IMR-90 (cell line): ENCODE data around the gene ARHGEF40. TPM values are rescaled to one million over a fixed set of nuclear protein-coding genes. Genes with fewer than 3 reads are reported as not detected.

Source experiments
- ATAC-seq: fragments of 200-7000 bp; cut with Tn5 transposase; 2 replicates; pipeline ENCODE4 v1.9.1; 2020; ENCODE audit warnings: low read depth, mild to moderate bottlenecking, moderate library complexity
- BruUV-seq: library from RNA; stranded (reverse); fragments of 400-500 nt; replicated peaks from 2 replicates; lab custom pipeline; 2021; lab: Mats Ljungman, UMichigan
- CTCF ChIA-PET: fragments of 300-600 bp; formaldehyde crosslinking; extraction: SDS; loops from one replicate; lab custom pipeline; 2021; ENCODE audit warnings: antibody characterized with exemption; lab: Yijun Ruan, JAX
- POLR2A ChIA-PET: fragments of 300-600 bp; sonication (Branson Sonifier 250); formaldehyde crosslinking; loops from one replicate; lab custom pipeline; 2022; ENCODE audit warnings: antibody characterized with exemption; ENCODE audit not compliant: unreplicated experiment; lab: Charles Lee
- DNase-seq: peaks from one replicate; pipeline ENCODE4 v3.0.0; 2013
- H2AFZ ChIP-seq: replicated peaks from 2 replicates; pipeline ENCODE3; 2013; ENCODE audit warnings: low read length, mild to moderate bottlenecking; ENCODE audit not compliant: poor library complexity
- H2AK5ac ChIP-seq: 2 replicates; pipeline ENCODE4 v1.6.1; 2013; ENCODE audit warnings: low read depth, low read length, inconsistent platforms
- H2AK9ac ChIP-seq: replicated peaks from 2 replicates; pipeline ENCODE3; 2013; ENCODE audit warnings: mild to moderate bottlenecking, low read depth, low read length, moderate library complexity; ENCODE audit not compliant: poor library complexity
- H2BK120ac ChIP-seq: 2 replicates; pipeline ENCODE4 v1.6.1; 2013; ENCODE audit warnings: low read depth, low read length, inconsistent platforms
- H2BK15ac ChIP-seq: 3 replicates; pipeline ENCODE4 v1.6.1; 2013; ENCODE audit warnings: low read depth, low read length, inconsistent platforms
- H2BK20ac ChIP-seq: 2 replicates; pipeline ENCODE4 v1.6.1; 2013; ENCODE audit warnings: low read depth, mild to moderate bottlenecking, inconsistent platforms, low read length, moderate library complexity
- H2BK5ac ChIP-seq: 2 replicates; pipeline ENCODE4 v1.6.1; 2013; ENCODE audit warnings: mild to moderate bottlenecking, low read depth, low read length, inconsistent platforms; ENCODE audit not compliant: poor library complexity, severe bottlenecking
- H3K14ac ChIP-seq: replicated peaks from 2 replicates; pipeline ENCODE4 v1.6.1; 2013; ENCODE audit warnings: low read depth, low read length, inconsistent platforms
- H3K18ac ChIP-seq: 2 replicates; pipeline ENCODE4 v1.6.1; 2013; ENCODE audit warnings: low read depth, low read length, control low read depth
- H3K23ac ChIP-seq: 2 replicates; pipeline ENCODE4 v1.6.1; 2013; ENCODE audit warnings: low read depth, low read length, inconsistent platforms
- H3K27ac ChIP-seq: 2 replicates; pipeline ENCODE4 v1.5.1; 2013; ENCODE audit warnings: mild to moderate bottlenecking, control low read depth, low read length; ENCODE audit not compliant: insufficient read depth
- H3K27me3 ChIP-seq: 2 replicates; pipeline ENCODE4 v1.6.1; 2013; ENCODE audit warnings: low read length; ENCODE audit not compliant: control insufficient read depth, insufficient read depth
- H3K36me3 ChIP-seq: 2 replicates; pipeline ENCODE4 v1.6.1; 2013; ENCODE audit warnings: low read length, mixed read lengths; ENCODE audit not compliant: control insufficient read depth, insufficient read depth
- H3K4ac ChIP-seq: 2 replicates; pipeline ENCODE4 v1.6.1; 2013; ENCODE audit warnings: low read depth, low read length, inconsistent platforms
- H3K4me1 ChIP-seq: 2 replicates; pipeline ENCODE4 v1.6.1; 2013; ENCODE audit warnings: low read length, mixed read lengths; ENCODE audit not compliant: control insufficient read depth, insufficient read depth
- H3K4me2 ChIP-seq: 2 replicates; pipeline ENCODE4 v1.6.1; 2013; ENCODE audit warnings: low read depth, mild to moderate bottlenecking, control low read depth, low read length, moderate library complexity
- H3K4me3 ChIP-seq: 2 replicates; pipeline ENCODE4 v1.5.1; 2013; ENCODE audit warnings: low read depth, mild to moderate bottlenecking, control low read depth, low read length, moderate library complexity; ENCODE audit not compliant: insufficient read depth
- H3K56ac ChIP-seq: 2 replicates; pipeline ENCODE4 v1.6.1; 2013; ENCODE audit warnings: low read length, inconsistent platforms; ENCODE audit not compliant: insufficient read depth; ENCODE audit errors: extremely low read depth
- H3K79me1 ChIP-seq, 2 experiments: 2 replicates each; pipeline ENCODE4 v1.6.1; 2013; ENCODE audit warnings: low read length in 2 of 2, inconsistent platforms in 1 of 2, low read depth in 1 of 2
- H3K9ac ChIP-seq: 2 replicates; pipeline ENCODE4 v1.6.1; 2013; ENCODE audit warnings: low read depth, low read length, control low read depth
- H3K9me1 ChIP-seq: 2 replicates; pipeline ENCODE4 v1.6.1; 2013; ENCODE audit warnings: low read length, inconsistent platforms; ENCODE audit not compliant: insufficient read depth
- H3K9me3 ChIP-seq: 2 replicates; pipeline ENCODE4 v1.6.1; 2013; ENCODE audit warnings: low read length; ENCODE audit not compliant: control insufficient read depth, insufficient read depth
- H4K20me1 ChIP-seq: 2 replicates; pipeline ENCODE4 v1.6.1; 2013; ENCODE audit warnings: low read length, inconsistent platforms; ENCODE audit not compliant: insufficient read depth
- H4K5ac ChIP-seq: 2 replicates; pipeline ENCODE4 v1.6.1; 2013; ENCODE audit warnings: mild to moderate bottlenecking, low read depth, low read length, control low read depth
- H4K8ac ChIP-seq, 2 experiments: 2 replicates each; pipeline ENCODE4 v1.6.1; 2013; ENCODE audit warnings: low read depth in 2 of 2, low read length in 2 of 2, control low read depth in 1 of 2, inconsistent platforms in 1 of 2
- H4K91ac ChIP-seq: 2 replicates; pipeline ENCODE4 v1.6.1; 2013; ENCODE audit warnings: low read depth, low read length, inconsistent platforms; ENCODE audit not compliant: insufficient read depth
- BHLHE40 ChIP-seq: fragments of 150-350 bp; IDR thresholded peaks from 2 replicates; pipeline ENCODE4 v1.6.1; 2016; ENCODE audit warnings: mild to moderate bottlenecking, low read depth, low read length
- CEBPB ChIP-seq: IDR thresholded peaks from 2 replicates; pipeline ENCODE4 v1.6.1; 2012; ENCODE audit warnings: low read depth, low read length, improper control_type of control experiment
- CHD1 ChIP-seq: IDR thresholded peaks from 2 replicates; pipeline ENCODE4 v1.6.1; 2012; ENCODE audit warnings: low read depth, low read length, improper control_type of control experiment
- CTCF ChIP-seq: conservative IDR thresholded peaks from 2 replicates; pipeline ENCODE4 v1.5.1; 2012; ENCODE audit warnings: mild to moderate bottlenecking, low read depth, low read length, improper control_type of control experiment
- ELK1 ChIP-seq: fragments of 150-350 bp; IDR thresholded peaks from 2 replicates; pipeline ENCODE4 v1.6.1; 2016; ENCODE audit warnings: low read depth, mild to moderate bottlenecking, low read length, moderate library complexity, borderline replicate concordance
- FOS ChIP-seq: fragments of 150-350 bp; IDR thresholded peaks from 2 replicates; pipeline ENCODE4 v1.6.1; 2016; ENCODE audit warnings: low read depth, low read length
- MAFK ChIP-seq: IDR thresholded peaks from 2 replicates; pipeline ENCODE4 v1.6.1; 2012; ENCODE audit warnings: low read depth, low read length, improper control_type of control experiment
- MAZ ChIP-seq: IDR thresholded peaks from 2 replicates; pipeline ENCODE4 v1.6.1; 2012; ENCODE audit warnings: low read depth, mild to moderate bottlenecking, low read length, improper control_type of control experiment, moderate library complexity, borderline replicate concordance
- MXI1 ChIP-seq: IDR thresholded peaks from 2 replicates; pipeline ENCODE4 v1.6.1; 2012; ENCODE audit warnings: low read depth, mild to moderate bottlenecking, low read length, moderate library complexity, borderline replicate concordance
- NFE2L2 ChIP-seq: fragments of 150-350 bp; IDR thresholded peaks from 2 replicates; pipeline ENCODE4 v1.6.1; 2016; ENCODE audit warnings: low read depth, mild to moderate bottlenecking, low read length
- POLR2A ChIP-seq: IDR thresholded peaks from 2 replicates; pipeline ENCODE4 v1.6.1; 2012; ENCODE audit warnings: mild to moderate bottlenecking, low read depth, low read length
- RAD21 ChIP-seq: IDR thresholded peaks from 2 replicates; pipeline ENCODE4 v1.6.1; 2012; ENCODE audit warnings: low read length, improper control_type of control experiment
- RCOR1 ChIP-seq: IDR thresholded peaks from 2 replicates; pipeline ENCODE4 v1.6.1; 2012; ENCODE audit warnings: mild to moderate bottlenecking, low read length, improper control_type of control experiment; ENCODE audit not compliant: insufficient replicate concordance
- RFX5 ChIP-seq: IDR thresholded peaks from 2 replicates; pipeline ENCODE4 v1.8.0; 2012; ENCODE audit warnings: low read depth, mild to moderate bottlenecking, low read length, moderate library complexity
- SMC3 ChIP-seq: fragments of 150-350 bp; IDR thresholded peaks from 2 replicates; pipeline ENCODE4 v1.6.1; 2016; ENCODE audit warnings: low read depth, mild to moderate bottlenecking, antibody characterized with exemption, low read length, moderate library complexity
- USF2 ChIP-seq: fragments of 150-350 bp; IDR thresholded peaks from 2 replicates; pipeline ENCODE4 v1.6.1; 2017; ENCODE audit warnings: mild to moderate bottlenecking, antibody characterized with exemption, low read length, low read depth
- WGBS, 2 experiments: methylation state at CpG; one replicate each; pipeline versions ENCODE4 v1.1.5 to v1.1.7; 2013; ENCODE audit warnings: missing lambda C conversion rate in 2 of 2; ENCODE audit not compliant: insufficient read length in 1 of 2; ENCODE audit errors: extremely low coverage in 2 of 2; 5-methylcytosine and 5-hydroxymethylcytosine counted together
- dilution Hi-C: fragments of 300-500 bp; cut with HindIII; formaldehyde crosslinking; loops from one replicate; pipeline ENCODE4 v1.14.3; 2018; ENCODE audit warnings: low sequenced_read_pairs; ENCODE audit not compliant: unreplicated experiment
- in situ Hi-C: fragments of 300-500 bp; cut with MboI; formaldehyde crosslinking; loops from 3 replicates; pipeline ENCODE4 v1.14.3; 2019; ENCODE audit warnings: low sequenced_read_pairs, inconsistent platforms, mixed read lengths
- intact Hi-C: fragments of 100-400 bp; cut with micrococcal nuclease; formaldehyde crosslinking; loops from 2 replicates; pipeline ENCODE4 v1.10.0; 2022
- polyA plus RNA-seq, 3 experiments: library from polyadenylated mRNA; depleted of rRNA; stranded (reverse); fragments of >200 nt; gene quantifications; 2 replicates each; pipeline ENCODE4 v1.2.3, GENCODE V29; 2012; ENCODE audit warnings: low replicate concordance in 1 of 3
- total RNA-seq: library from RNA; depleted of rRNA; stranded (reverse); fragments of >200 nt; gene quantifications from 2 replicates; pipeline ENCODE4 v1.2.3, GENCODE V29; 2012

ARHGEF40 gene
- total and polyA plus RNA-seq, 2 of the 4 experiments (the other 2 are of a cell fraction): 18.1 to 58.4 TPM

- H3K4me1 ChIP-seq: peaks cover 1% of the 10 kb centered on the region
- H2BK15ac ChIP-seq: no peak overlapping the region
- TF ChIP-seq CEBPB (no peak), USF2 (no peak), MAZ (no peak), SMC3 (no peak), RFX5 (no peak), NFE2L2 (no peak), FOS (no peak), RAD21 (no peak), CTCF (no peak), BHLHE40 (no peak), POLR2A (no peak), CHD1 (no peak), MAFK (no peak), MXI1 (no peak), ELK1 (no peak), RCOR1 (no peak)
- in situ Hi-C loops (loop anchor here (25.0 kb wide), 2 partner anchors 616 to 741 kb away; partner anchors contain the start of genes APEX1, CCNB1IP1, OSGEP and PARP2), intact Hi-C loops (no loop called here), dilution Hi-C loops (no loop called here)
- no peak overlapping the region for H3K14ac ChIP-seq
- ChIA-PET POLR2A (no interaction called here), CTCF (interaction anchor here (1.1 kb wide), 1 partner anchor 20 kb away, joined by 5 read pairs; no protein-coding TSS in a partner anchor)
- peaks cover 19 to 27% of the 10 kb centered on the region in 2 experiments; a peak in 3 of 4 replicates for H3K79me1 ChIP-seq
- no peak overlapping the region for H2BK5ac ChIP-seq
- H2AFZ ChIP-seq: no peak overlapping the region
- WGBS, 2 experiments: 90% methylated on average over 3 of the region's 10 CpGs; no CpG with 5 or more reads in 1 of the 2 experiments
- no peak overlapping the region for H4K5ac ChIP-seq
- no peaks in the 10 kb centered on the region for H3K9me1 ChIP-seq
- H3K56ac ChIP-seq: no peak overlapping the region
- peaks cover 90% of the 10 kb centered on the region for H3K36me3 ChIP-seq
- DNase-seq (no peak), ATAC-seq (no peak)
- H3K27ac ChIP-seq: no peak overlapping the region
- no TSS peak for BruUV-seq
- H2BK120ac ChIP-seq: no peak overlapping the region
- H4K8ac ChIP-seq: no peak overlapping the region
- H2AK5ac ChIP-seq: no peak overlapping the region
- H4K20me1 ChIP-seq: no peaks in the 10 kb centered on the region
- no peak overlapping the region for H3K4me3 ChIP-seq
- no peaks in the 10 kb centered on the region for H3K27me3 ChIP-seq
- no peak overlapping the region for H3K9ac ChIP-seq
- no peak overlapping the region for H3K18ac ChIP-seq
- no peak overlapping the region for H3K4ac ChIP-seq
- H2BK20ac ChIP-seq: no peak overlapping the region
- H2AK9ac ChIP-seq: peak overlapping the region; percentile 33
- no peak overlapping the region for H4K91ac ChIP-seq
- H3K23ac ChIP-seq: no peak overlapping the region
- H3K9me3 ChIP-seq: no peaks in the 10 kb centered on the region
- no peak overlapping the region for H3K4me2 ChIP-seq
Observed at GRCh38 chr14:21078726-21079125, 8.6 kb downstream of the ARHGEF40 start.
